Measurements from ENCODE around the gene TTC21A. TPM values are rescaled to one million over a fixed set of nuclear protein-coding genes. Genes with fewer than 3 reads are reported as not detected.

The TTC21A gene
- total RNA-seq, 4 donors from 2014 or later: 1.7 to 8.6 (median 3.9) TPM

GRCh38 chr3:39154280-39155021 is 47.0 kb downstream of the TTC21A start:
- peak overlapping the region in 3 of 4 donors; percentile 95 to 99 (median 98) for H3K4me3 ChIP-seq
- H3K36me3 ChIP-seq: no peaks in the 10 kb centered on the region
- peak overlapping the region; percentile 99 to 100 (median 100) for H3K27ac ChIP-seq (replicated peaks in 1 of 4)
- H3K27me3 ChIP-seq: no peaks in the 10 kb centered on the region
- peak; percentile 38 to 46 for TF ChIP-seq POLR2AphosphoS5 (IDR thresholded peaks at IDR 0.05)
- no peak for TF ChIP-seq CTCF (IDR thresholded peaks at IDR 0.05)
- H3K4me1 ChIP-seq: peaks cover 34 to 43% (median 40%) of the 10 kb centered on the region in 4 donors
- 58% methylated on average over 18 of the region's 18 CpGs for WGBS
- no peaks in the 10 kb centered on the region for H3K9me3 ChIP-seq
- DNase-seq (ENCODE audit: extremely low spot score): no peak
- intact Hi-C loops (cut with DNase I): no loop called here

GRCh38 chr3:39156421-39156820 is 48.9 kb downstream of the TTC21A start:
- intact Hi-C loops (cut with DNase I): no loop called here
- Histone ChIP-seq H3K4me1 (peaks cover 16 to 24% (median 21%) of the 10 kb centered on the region in 4 donors), H3K36me3 (no peaks in the 10 kb centered on the region), H3K9me3 (no peaks in the 10 kb centered on the region), H3K27me3 (no peaks in the 10 kb centered on the region), H3K27ac (replicated peaks in 1 of 4) (peak overlapping the region in 3 of 4 donors; percentile 99 to 100 (median 100)), H3K4me3 (no peak overlapping the region)
- no peak for DNase-seq (ENCODE audit: extremely low spot score)
- WGBS: 73% methylated on average over 4 of the region's 4 CpGs
- no peak for TF ChIP-seq EP300 (IDR thresholded peaks at IDR 0.05)
- TF ChIP-seq POLR2A (IDR thresholded peaks at IDR 0.05; ENCODE audit: low read depth): no peak
- no peak for TF ChIP-seq CTCF (IDR thresholded peaks at IDR 0.05)
- TF ChIP-seq POLR2AphosphoS5 (IDR thresholded peaks at IDR 0.05): no peak

- H3K9me3 ChIP-seq: no peaks in the 10 kb centered on the region
- no peak for DNase-seq (ENCODE audit: extremely low spot score)
- 92% methylated on average over 7 of the region's 7 CpGs for WGBS
- H3K36me3 ChIP-seq: no peaks in the 10 kb centered on the region
- intact Hi-C loops (cut with DNase I): no loop called here
- H3K4me1 ChIP-seq: peaks cover 11 to 14% (median 13%) of the 10 kb centered on the region in 4 donors
- TF ChIP-seq POLR2A (IDR thresholded peaks at IDR 0.05; ENCODE audit: low read depth) (no peak), CTCF (IDR thresholded peaks at IDR 0.05) (no peak), EP300 (IDR thresholded peaks at IDR 0.05) (no peak), POLR2AphosphoS5 (IDR thresholded peaks at IDR 0.05) (no peak)
- no peak overlapping the region for H3K27ac ChIP-seq (replicated peaks in 1 of 4)
- no peak overlapping the region for H3K4me3 ChIP-seq
- no peaks in the 10 kb centered on the region for H3K27me3 ChIP-seq
These were observed 49.9 kb downstream of the TTC21A start for GRCh38 chr3:39157359-39157758.

- intact Hi-C loops (cut with DNase I): loop anchor here (2.0 kb wide), 1 partner anchor 17 kb away; no protein-coding TSS in a partner anchor
- H3K27me3 ChIP-seq: no peaks in the 10 kb centered on the region
- H3K9me3 ChIP-seq: no peaks in the 10 kb centered on the region
- H3K4me1 ChIP-seq: peaks cover 11 to 14% (median 13%) of the 10 kb centered on the region in 4 donors
- no peaks in the 10 kb centered on the region for H3K36me3 ChIP-seq
- no peak for TF ChIP-seq EP300 (IDR thresholded peaks at IDR 0.05)
- no peak for TF ChIP-seq CTCF (IDR thresholded peaks at IDR 0.05)
- TF ChIP-seq POLR2AphosphoS5 (IDR thresholded peaks at IDR 0.05): no peak
- no peak for TF ChIP-seq POLR2A (IDR thresholded peaks at IDR 0.05; ENCODE audit: low read depth)
- WGBS: 62% methylated on average over 5 of the region's 5 CpGs
- no peak overlapping the region for H3K27ac ChIP-seq (replicated peaks in 1 of 4)
- DNase-seq (ENCODE audit: extremely low spot score): no peak
- H3K4me3 ChIP-seq: no peak overlapping the region
These were observed 50.8 kb downstream of the TTC21A start for GRCh38 chr3:39158148-39158715.
